Measurements from ENCODE around the gene PRSS23.

The PRSS23 gene

GRCh38 chr11:86787656-86788055, 12.7 kb upstream of the PRSS23 start:
- H3K4me3 ChIP-seq (ENCODE audit: severe bottlenecking) = no peak overlapping the region
- no peaks in the 10 kb centered on the region for H3K9me3 ChIP-seq (ENCODE audit: severe bottlenecking)
- DNase-seq (ENCODE audit: low spot score) (no peak), ATAC-seq (ENCODE audit: low read depth) (no peak)
- no peaks in the 10 kb centered on the region for H3K27me3 ChIP-seq (ENCODE audit: insufficient read depth, poor library complexity, severe bottlenecking)
- peaks cover 18% of the 10 kb centered on the region for H3K4me1 ChIP-seq (ENCODE audit: insufficient read depth, poor library complexity, severe bottlenecking)
- H3K36me3 ChIP-seq (ENCODE audit: low read depth) = no peaks in the 10 kb centered on the region
- TF ChIP-seq, protein P1, sequence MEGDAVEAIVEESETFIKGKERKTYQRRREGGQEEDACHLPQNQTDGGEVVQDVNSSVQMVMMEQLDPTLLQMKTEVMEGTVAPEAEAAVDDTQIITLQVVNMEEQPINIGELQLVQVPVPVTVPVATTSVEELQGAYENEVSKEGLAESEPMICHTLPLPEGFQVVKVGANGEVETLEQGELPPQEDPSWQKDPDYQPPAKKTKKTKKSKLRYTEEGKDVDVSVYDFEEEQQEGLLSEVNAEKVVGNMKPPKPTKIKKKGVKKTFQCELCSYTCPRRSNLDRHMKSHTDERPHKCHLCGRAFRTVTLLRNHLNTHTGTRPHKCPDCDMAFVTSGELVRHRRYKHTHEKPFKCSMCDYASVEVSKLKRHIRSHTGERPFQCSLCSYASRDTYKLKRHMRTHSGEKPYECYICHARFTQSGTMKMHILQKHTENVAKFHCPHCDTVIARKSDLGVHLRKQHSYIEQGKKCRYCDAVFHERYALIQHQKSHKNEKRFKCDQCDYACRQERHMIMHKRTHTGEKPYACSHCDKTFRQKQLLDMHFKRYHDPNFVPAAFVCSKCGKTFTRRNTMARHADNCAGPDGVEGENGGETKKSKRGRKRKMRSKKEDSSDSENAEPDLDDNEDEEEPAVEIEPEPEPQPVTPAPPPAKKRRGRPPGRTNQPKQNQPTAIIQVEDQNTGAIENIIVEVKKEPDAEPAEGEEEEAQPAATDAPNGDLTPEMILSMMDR (IDR thresholded peaks at IDR 0.05; ENCODE audit: poor library complexity, severe bottlenecking) = no peak
- no peak overlapping the region for H3K27ac ChIP-seq (ENCODE audit: poor library complexity, severe bottlenecking)

DNA sequence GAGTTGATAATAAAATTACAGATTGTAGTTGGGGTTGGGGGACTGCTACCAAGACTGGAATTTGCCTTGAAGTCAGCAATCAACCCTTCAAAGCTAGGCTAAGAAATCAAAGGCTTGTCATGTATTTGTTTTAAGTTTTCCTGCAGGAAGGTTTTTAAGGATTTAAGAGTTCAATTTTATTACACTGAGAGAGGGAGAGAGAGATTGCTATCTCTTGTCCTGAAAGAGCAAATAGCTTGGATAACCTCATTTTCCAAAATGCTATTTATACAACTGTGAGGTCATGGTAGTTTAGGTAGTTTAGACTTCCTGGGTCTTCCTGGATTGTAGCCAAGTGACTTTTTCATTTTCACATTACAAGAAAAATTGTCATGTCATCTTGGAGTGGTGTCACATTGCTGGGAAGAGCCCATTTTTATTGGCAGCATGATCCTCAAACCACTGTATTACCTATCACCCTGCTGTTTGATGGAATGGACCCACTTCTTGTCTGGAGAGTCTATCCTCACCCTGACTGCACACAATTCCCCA, 10.1 kb upstream of the PRSS23 start:
- H3K27me3 ChIP-seq (ENCODE audit: insufficient read depth, poor library complexity, severe bottlenecking) = no peaks in the 10 kb centered on the region
- ATAC-seq (ENCODE audit: low read depth) (no peak), DNase-seq (ENCODE audit: low spot score) (no peak)
- H3K4me3 ChIP-seq (ENCODE audit: severe bottlenecking) = no peak overlapping the region
- no peaks in the 10 kb centered on the region for H3K9me3 ChIP-seq (ENCODE audit: severe bottlenecking)
- H3K4me1 ChIP-seq (ENCODE audit: insufficient read depth, poor library complexity, severe bottlenecking) = peaks cover 7% of the 10 kb centered on the region
- H3K36me3 ChIP-seq (ENCODE audit: low read depth) = no peaks in the 10 kb centered on the region
- no peak overlapping the region for H3K27ac ChIP-seq (ENCODE audit: poor library complexity, severe bottlenecking)
- TF ChIP-seq, protein P1 (IDR thresholded peaks at IDR 0.05; ENCODE audit: poor library complexity, severe bottlenecking) = no peak

DNA sequence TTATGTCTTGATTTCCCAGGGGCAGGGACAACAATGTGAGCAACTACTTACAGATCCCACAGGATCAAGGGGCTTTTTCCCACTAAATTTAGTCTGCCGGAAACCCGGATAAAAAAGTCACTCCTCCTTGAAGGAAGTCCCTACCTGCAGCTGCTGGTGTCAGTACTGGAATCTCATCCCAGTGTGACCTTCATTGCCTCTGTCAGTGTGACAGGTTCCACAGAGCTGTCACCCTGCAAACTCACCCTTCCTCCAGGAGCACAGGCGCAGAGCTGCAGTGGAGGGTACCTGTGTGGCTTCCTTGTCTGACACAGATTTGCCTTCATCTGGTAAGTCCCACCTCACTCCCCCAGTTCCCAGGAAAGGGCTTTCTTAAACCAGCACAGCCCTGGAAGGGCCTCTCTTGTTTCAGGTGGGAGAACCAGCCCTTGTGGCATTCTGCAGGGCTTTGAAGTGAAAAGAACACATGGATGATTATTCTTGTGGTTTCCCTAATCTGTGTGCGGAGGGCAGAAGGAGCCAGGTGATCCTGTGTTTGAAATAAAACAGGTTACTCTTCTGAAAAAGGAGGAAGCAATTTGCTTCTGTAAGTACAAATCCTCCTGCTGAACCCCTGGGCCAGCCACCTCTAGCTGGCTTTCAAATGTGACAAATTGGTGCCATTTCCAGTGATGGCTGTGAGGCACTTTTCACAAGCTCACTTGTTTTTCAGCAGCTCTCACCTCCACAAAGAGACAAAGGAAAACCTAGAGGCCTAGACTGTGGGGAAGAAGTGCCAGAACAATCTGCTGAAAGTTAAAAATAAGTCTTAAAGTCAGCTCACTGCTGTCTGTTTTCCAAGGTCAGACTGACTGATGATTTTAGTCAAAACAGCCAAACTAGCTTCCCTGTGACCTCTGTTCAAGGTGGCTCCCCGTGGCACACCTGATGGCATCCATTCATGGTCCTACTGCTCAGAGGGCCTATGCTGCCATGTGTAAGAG, 9.2 kb upstream of the PRSS23 start:
- Histone ChIP-seq H3K27ac (ENCODE audit: poor library complexity, severe bottlenecking) (no peak overlapping the region), H3K36me3 (ENCODE audit: low read depth) (no peaks in the 10 kb centered on the region), H3K27me3 (ENCODE audit: insufficient read depth, poor library complexity, severe bottlenecking) (no peaks in the 10 kb centered on the region), H3K9me3 (ENCODE audit: severe bottlenecking) (no peaks in the 10 kb centered on the region), H3K4me1 (ENCODE audit: insufficient read depth, poor library complexity, severe bottlenecking) (peaks cover 12% of the 10 kb centered on the region), H3K4me3 (ENCODE audit: severe bottlenecking) (no peak overlapping the region)
- DNase-seq (ENCODE audit: low spot score) = no peak
- TF ChIP-seq, protein P1 (IDR thresholded peaks at IDR 0.05; ENCODE audit: poor library complexity, severe bottlenecking) = no peak
- ATAC-seq (ENCODE audit: low read depth) = no peak

- TF ChIP-seq, protein P1 (IDR thresholded peaks at IDR 0.05; ENCODE audit: poor library complexity, severe bottlenecking) = no peak
- no peak for ATAC-seq (ENCODE audit: low read depth)
- Histone ChIP-seq H3K4me3 (ENCODE audit: severe bottlenecking) (no peak overlapping the region), H3K27me3 (ENCODE audit: insufficient read depth, poor library complexity, severe bottlenecking) (no peaks in the 10 kb centered on the region), H3K36me3 (ENCODE audit: low read depth) (no peaks in the 10 kb centered on the region), H3K27ac (ENCODE audit: poor library complexity, severe bottlenecking) (no peak overlapping the region), H3K4me1 (ENCODE audit: insufficient read depth, poor library complexity, severe bottlenecking) (peaks cover 14% of the 10 kb centered on the region), H3K9me3 (ENCODE audit: severe bottlenecking) (no peaks in the 10 kb centered on the region)
- DNase-seq (ENCODE audit: low spot score) = no peak
Measured at GRCh38 chr11:86792150-86792549, 8.2 kb upstream of the PRSS23 start.

GRCh38 chr11:86793307-86793706, 7.0 kb upstream of the PRSS23 start:
- ATAC-seq (ENCODE audit: low read depth) (no peak), DNase-seq (ENCODE audit: low spot score) (no peak)
- peaks cover 14% of the 10 kb centered on the region for H3K4me1 ChIP-seq (ENCODE audit: insufficient read depth, poor library complexity, severe bottlenecking)
- TF ChIP-seq, protein P1 (IDR thresholded peaks at IDR 0.05; ENCODE audit: poor library complexity, severe bottlenecking) = no peak
- no peak overlapping the region for H3K27ac ChIP-seq (ENCODE audit: poor library complexity, severe bottlenecking)
- no peak overlapping the region for H3K4me3 ChIP-seq (ENCODE audit: severe bottlenecking)
- H3K9me3 ChIP-seq (ENCODE audit: severe bottlenecking) = no peaks in the 10 kb centered on the region
- no peaks in the 10 kb centered on the region for H3K36me3 ChIP-seq (ENCODE audit: low read depth)
- H3K27me3 ChIP-seq (ENCODE audit: insufficient read depth, poor library complexity, severe bottlenecking) = no peaks in the 10 kb centered on the region

Measured in RWPE2 (cell line).